ENCODE results near the gene TMTC4.
"Not testable (repeated sequence)": the region's sequence is repeated elsewhere in the genome, so short reads cannot be mapped to it uniquely, and the experiment has no call there.

TMTC4 gene

DNA sequence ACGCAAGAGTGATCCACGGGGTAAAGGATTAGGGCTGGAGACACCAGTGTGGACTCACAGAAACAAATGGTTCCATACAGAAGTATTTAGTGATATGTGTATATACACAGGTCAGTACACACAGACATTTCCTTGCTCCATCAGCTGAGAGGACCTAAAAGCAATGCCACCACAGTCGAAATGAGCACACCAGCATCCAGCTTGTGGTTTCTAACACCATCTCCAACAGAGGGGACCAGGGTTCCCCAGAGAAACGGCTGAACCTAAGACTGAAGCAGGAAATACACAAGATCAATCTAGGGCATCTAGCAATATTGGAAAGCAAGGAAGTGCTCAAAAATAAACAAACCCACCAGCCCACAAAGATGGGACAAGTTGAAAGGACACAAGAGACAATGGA lies 93.6 kb downstream of the TMTC4 start:
- DNase-seq: no peak

- no peak for DNase-seq
These were observed 94.5 kb downstream of the TMTC4 start for GRCh38 chr13:100580045-100580444.

DNA sequence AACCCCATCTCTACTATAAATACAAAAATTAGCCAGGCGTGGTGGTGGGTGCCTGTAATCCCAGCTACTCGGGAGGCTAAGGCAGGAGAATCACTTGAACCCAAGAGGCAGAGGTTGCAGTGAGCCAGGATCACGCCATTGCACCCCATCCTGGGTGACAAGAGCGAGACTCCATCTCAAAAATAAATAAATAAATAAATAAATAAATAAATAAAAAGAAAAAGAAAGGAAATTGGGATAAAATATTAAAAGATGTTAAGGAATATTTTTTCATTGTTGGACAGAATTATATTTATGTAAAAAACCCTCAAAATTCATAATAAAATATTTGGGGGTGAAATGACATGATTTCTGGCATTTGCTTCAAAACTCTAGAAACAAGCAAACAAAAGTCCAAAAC lies 97.4 kb downstream of the TMTC4 start:
- not testable (repeated sequence) for DNase-seq

DNA sequence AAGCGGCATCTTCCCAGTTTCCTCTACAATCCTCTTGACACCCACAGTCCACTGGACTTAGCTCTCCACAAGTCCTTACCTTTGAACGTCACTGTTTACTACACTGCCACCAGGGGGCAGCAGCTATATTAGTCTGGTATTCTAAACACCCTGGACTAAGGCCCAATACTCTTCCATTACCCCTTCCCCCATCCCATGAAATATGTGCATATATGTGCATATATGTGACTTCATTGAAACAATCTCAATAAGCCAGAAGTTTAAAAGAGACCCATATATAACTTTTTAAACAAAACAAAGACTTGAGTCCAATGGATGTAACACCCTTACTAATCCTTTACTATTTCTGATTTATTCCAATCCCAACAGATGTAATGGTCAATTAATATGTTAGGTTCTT lies 101.5 kb downstream of the TMTC4 start:
- peak; percentile 76 to 78 for DNase-seq

GRCh38 chr13:100566543-100566942 lies 108.1 kb downstream of the TMTC4 start:
- DNase-seq: no peak

DNA sequence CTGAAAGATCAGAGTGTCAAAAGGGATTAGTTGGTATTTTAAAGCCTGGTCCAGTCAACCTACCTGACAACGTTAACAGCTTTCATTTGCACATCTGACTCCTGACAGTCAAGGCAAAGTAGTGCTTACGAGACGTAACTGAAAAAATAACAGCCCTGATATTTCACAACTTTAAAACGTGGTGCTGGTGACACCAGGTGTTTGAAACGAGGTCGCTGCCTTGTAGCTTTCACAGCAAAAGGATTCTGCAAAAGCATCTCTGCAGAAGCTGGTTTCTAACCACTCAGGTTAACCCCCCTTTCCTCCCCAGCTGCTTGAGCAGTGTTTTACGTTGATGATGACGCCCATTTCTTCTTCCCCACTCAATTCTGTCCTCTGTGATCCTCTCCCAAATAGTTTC lies 109.3 kb downstream of the TMTC4 start:
- no peak for DNase-seq

DNA sequence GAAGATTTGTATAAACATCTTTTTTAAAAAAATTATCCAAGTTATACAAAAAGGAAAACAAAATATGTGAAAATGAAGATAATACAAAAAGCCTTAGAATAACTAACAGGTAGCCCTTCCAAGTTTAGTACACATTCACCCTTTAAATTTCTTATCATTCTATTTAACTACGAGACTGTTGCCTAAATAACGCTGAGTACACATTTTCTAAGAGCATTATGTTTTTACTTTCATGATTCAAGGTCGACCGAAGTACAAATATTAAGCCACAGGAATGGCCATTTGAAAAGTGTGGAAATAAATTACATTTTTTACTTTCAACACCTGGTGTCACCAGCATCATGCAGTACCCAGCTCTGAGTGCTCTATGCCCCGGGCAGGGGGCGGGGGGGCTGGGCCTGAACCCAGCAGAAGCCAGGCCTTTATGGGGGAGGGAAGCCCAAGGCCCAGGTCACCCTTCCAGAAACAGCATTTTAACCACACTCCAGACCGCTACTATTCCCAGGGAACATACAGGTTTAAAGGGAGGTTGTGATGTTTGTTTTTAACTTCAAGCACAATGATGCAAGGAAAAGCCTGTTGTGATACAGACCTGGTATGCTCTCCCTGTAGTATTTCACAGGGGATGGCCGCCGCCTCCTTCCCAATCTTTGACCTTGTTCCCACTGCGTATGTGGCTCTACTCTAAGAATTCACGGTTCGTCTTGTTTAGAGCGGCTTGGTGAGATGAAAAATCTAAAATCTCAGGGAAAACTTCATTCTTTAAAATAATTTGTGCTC lies 110.0 kb downstream of the TMTC4 start:
- no peak for DNase-seq

- DNase-seq: no peak
These were observed 110.8 kb downstream of the TMTC4 start for GRCh38 chr13:100563779-100564178.

- DNase-seq: no peak
These were observed 112.9 kb downstream of the TMTC4 start for GRCh38 chr13:100561599-100562204.

- DNase-seq: no peak
These were observed 113.5 kb downstream of the TMTC4 start for GRCh38 chr13:100561158-100561499.

DNA sequence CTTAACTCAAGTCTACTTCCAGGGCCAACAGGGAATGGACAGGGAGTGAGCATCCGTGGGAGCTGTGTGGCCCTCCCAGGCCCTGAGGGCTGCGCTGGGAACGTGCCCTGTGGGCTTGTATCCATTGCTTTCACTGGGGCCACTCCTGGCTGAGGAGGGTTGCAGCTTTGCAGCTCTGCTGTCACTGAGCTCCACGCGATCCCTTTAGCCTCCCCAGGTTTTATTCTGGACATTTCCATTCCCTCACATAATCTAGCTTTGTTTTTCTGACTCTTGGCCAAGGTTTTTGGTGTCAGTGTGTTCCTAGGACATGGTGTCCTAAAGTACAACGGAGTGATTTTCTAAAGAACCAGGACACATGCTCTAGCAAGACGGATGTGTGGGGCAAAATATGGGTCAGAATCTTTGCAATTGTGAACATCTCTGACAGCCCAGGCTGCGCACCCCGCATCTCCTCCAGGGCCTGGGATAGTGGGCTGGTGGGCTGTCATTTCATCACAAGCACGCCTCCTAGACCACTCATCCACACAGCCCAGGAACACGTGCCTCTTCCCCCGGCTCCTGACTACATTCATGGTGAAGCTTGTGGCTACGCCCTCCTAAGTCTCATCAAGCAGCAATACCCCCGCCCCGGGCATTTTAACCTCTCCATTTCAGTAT lies 114.0 kb downstream of the TMTC4 start:
- DNase-seq: no peak

- DNase-seq: no peak
These were observed 114.7 kb downstream of the TMTC4 start for GRCh38 chr13:100559886-100560285.

Measured in activated T-cell treated with anti-CD3 and anti-CD28 coated beads, Interleukin-2, amount 50 U/mL, for 48 hours (primary cell).